Activated CD4-positive, CD25-positive, alpha-beta regulatory T cell treated with anti-CD3 and anti-CD28 coated beads, Interleukin-2, amount 50 U/mL, for 16 hours (primary cell): ENCODE data around the gene DHRS7B.
"Not testable (repeated sequence)": the region's sequence is repeated elsewhere in the genome, so short reads cannot be mapped to it uniquely, and the experiment has no call there.

Experiments used
- DNase-seq: peaks from one replicate; pipeline ENCODE4 v3.0.0-alpha.2; 2020; ENCODE audit warnings: low read depth, low spot score

Gene DHRS7B

DNA sequence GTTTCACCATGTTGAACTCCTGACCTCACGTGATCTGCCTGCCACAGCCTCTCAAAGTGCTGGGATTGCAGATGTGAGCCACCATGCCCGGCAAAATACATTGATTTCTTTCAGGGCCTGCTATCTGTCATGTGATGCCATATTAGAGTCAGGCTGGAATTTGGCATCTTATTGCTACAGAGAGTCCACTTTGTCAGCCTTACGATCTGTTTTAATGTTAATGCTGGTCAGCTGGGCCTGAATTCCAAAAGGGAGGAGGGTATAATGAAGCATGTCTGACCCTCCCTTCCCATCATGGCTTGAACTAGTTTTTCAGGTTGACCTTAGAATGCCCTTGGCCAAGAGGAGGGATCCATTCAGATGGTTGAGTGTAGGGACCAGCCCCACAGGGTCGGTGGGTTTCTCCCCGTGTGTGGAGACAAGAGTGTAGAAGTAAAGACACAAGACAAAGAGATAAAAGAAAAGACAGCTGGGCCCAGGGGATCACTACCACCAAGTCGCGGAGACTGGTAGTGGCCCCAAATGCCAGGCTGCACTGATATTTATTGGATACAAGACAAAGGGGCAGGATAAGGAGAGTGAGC is 19.6 kb upstream of the DHRS7B start:
- DNase-seq, result not testable (repeated sequence)

DNA sequence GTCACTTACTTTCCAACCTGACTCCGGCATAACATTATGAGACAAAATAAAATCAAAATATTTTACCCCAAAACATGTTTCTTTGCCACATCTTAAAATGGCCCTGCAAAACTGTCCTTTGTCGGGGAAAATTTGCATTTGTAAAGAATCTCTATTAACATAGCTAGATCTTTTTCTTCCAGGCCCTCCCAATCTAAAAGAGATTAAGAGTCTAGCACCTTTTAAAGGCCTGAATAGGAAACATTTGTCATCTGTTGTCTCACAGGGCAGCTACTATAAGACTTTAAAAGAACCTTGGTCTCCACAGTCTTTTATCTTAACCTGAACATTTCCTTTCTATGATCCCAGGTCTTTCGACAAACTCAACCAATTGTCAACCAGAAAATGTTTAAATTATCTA is 18.1 kb upstream of the DHRS7B start:
- DNase-seq, result no peak

DNA sequence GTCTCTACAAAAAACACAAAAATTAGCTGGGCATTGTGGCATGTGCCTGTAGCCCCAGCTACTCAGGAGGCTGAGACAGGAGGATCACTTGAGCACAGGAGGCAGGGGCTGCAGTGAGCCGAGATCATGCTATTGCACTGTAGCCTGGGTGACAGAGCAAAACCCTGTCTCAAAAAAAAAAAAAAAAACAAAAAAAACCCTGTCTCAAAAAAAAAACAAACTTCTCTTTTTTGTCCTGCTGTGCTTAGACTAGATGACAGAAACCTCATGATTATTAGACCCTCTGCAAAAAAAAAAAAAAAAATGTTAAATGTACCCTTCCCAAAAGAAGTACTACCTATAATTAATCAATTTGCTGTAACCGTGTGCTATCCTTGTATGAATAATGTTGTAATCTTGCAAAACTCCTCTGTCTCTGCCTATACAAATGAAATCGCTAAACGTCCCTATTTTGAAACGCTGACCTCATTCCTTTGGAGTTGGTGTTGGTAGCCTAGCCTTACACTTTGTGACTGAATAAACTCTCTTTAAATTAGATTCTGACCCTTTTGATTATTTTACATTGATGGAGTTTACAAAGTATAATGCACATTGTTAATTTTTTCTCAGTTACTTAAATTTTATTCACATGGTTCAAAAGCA is 13.6 kb upstream of the DHRS7B start:
- no peak for DNase-seq

DNA sequence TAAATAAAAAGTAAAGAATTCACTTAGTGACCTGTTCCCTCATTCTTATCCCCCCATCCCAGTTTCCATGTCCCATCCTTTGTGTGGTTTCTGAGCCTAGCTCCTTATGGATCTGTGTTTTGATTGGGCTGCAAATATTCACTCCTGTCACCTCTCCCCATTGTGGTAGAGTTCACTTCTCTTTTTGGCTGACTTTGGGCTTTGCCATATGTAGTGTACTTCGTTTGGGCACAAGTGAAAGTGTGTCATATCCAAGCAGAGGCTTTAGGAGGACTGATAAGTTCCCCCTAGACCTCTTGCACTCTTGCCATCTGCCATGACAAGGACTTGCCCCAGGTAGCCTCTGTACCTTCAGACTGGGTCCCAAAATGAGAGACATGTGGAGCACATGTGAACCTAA is 13.0 kb upstream of the DHRS7B start:
- no peak for DNase-seq

DNA sequence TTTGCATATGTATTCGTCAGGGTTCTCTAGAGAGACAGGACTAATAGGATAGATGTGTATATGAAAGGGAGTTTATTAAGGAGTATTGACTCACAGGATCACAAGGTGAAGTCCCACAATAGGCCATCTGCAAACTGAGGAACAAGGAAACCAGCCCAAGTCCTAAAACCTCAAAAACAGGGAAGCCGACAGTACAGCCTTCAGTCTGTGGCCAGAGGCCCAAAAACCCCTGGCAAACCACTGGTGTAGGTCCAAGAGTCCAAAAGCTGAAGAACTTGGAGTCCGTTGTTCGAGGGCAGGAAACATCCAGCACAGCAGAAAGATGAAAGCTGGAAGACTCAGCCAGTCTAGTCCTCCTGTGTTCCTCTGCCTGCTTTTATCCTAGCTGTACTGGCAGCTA is 12.0 kb upstream of the DHRS7B start:
- not testable (repeated sequence) for DNase-seq

DNA sequence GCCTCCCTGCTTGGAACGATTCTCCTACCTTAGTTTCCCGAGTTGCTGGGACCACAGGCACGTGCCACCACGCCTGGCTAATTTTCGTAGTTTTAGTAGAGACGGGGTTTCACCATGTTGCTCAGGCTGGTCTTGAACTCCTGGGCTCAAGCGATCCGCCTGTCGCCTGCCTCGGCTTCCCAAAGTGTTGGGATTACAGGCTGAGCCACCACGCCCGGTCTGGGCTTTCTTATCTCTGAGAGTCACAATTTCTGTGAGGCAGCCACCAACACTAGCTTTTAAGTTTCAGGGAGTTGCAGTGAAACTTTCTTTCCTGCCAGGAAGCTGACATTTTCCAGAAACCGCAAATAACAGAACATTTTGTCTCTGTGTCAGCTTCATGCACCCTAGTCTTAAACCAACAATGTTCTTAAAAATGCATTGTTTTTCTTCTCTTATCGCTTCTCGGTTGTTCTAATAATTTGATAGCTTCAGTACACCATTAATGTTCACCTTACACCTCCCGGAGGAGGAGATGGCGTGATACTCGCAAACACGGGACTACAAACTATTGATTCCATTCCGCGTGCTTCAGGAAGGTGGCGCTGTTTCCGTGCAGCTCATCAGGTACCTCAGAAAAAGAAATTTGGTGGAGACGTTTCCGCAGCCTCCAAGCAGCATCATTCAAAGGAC is 7.4 kb upstream of the DHRS7B start:
- peak; percentile 55 for DNase-seq

DNA sequence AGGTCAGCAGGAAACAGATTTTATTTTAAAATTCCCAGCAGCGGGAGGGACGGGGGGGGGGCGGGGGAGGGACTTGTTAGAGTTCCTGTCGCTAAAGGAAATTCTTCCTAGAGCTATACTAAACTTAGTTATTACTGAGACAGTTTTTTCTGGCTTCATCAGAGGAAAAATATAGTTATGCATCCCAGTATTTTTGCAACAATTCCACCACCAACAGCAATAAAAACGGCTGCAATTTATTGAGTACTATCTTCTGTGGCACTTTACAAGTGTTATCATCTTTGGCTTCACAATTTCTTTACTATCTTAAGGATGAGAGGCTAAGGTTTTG is 6.9 kb upstream of the DHRS7B start:
- DNase-seq, result no peak

DNA sequence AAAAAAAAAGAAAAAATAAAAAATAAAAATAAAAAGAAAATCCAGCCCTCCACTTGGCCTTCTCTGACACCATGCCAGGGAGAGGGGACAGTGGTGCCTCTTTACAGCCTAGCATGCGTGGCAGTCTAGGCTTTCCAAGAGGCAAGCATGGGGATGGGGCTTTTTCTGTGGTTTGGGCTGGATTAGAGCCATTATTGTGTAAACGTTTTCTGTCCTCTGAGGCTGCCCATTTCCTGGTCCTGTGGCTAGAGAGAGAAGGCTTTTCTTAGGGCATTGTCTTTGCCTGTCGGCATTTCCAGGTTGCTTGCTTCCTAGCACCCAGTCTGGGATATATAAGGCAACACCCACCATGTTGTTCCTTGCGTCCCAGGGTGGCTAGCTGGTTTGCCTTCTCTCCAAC is 2.7 kb upstream of the DHRS7B start:
- no peak for DNase-seq

DNA sequence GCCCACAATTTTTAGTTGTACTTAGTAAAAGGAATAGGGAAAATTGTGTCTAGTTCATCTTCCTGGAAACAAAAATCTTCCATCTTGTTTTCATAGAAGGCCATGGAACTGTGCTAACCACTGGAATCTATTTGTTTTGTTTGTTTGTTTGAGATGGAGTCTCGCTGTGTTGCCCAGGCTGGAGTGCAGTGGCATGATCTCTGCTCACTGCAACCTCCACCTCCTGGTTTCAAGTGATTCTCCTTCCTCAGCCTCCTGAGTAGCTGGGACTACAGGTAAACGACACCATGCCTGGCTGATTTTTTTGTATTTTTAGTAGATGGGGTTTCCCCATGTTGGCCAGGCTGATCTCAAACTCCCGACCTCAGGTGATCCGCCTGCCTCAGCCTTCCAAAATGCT is 2.2 kb upstream of the DHRS7B start:
- not testable (repeated sequence) for DNase-seq

DNA sequence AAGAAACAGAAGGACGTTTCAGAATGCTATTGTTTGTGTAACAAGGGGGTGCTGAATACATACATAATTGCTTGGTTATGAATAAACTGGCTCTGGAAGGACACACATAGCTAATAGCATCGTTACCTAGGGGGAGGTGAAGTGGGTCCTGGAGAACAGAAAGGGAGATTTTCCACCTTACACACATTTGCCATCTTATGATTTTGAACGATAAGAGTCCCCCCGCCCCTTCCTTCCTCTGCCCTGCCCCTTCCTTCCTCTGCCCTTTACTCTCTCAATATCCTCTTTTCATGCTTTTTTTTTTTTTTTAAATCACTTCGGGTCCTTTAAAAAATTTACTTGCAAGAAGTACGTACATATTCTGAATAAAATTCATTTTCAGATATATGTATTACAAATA is 902 bp upstream of the DHRS7B start:
- peak; percentile 36 for DNase-seq

DNA sequence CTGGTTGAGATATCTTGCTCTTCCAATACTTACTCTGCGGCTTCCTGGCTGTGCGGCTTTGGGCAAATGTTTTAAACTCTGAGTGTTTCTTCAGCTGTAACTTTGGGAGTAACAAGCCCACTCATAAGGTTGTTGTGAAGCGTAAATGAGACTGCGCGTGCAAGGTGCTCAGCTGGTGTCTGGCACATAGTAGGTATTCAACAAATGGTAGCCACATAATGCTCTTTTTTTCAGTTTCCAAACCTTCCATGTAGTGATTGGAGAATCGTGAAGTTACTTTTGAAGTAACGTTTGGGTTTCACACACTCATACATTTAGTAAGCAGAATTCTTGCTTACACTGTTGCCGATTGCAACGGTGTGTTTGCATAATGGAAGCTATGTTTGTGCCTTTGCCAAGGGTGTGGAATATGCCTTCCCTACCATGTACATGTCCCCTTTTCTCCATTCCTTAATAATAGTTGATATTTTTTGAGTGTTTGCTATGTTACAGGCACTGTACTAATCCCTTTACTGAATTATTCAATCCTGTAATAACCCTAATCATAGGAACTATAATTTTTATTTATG is 829 bp downstream of the DHRS7B start:
- no peak for DNase-seq

DNA sequence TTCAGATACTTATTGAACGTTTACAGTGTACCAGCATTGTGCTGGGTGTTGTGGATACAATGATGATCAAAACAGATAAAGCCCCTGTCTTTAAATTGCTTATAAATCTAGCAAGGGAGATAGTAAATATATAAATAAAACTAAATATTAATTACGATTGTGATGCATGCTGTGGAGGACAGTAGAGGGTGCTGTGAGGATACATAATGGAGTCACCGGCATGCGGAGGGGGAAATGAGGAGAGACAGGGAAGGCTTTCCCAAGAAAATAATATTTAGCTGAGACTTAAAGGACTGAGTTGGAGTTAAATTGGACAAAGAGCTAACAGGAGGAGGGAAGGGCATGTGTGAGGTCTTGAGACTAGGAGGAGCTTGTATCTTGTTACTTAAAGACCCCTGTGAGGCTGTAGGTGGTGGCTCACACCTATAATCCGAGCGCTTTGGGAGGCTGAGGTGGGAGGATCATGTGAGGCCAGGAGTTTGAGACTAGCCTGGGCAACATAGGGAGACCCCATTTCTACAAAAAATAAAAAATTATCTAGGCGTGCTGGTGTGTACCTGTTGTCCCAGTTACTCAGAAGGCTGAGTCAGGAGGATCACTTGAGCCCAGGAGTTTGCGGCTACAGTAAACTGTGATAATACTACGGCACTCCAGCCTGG is 2.4 kb downstream of the DHRS7B start:
- DNase-seq, result no peak

DNA sequence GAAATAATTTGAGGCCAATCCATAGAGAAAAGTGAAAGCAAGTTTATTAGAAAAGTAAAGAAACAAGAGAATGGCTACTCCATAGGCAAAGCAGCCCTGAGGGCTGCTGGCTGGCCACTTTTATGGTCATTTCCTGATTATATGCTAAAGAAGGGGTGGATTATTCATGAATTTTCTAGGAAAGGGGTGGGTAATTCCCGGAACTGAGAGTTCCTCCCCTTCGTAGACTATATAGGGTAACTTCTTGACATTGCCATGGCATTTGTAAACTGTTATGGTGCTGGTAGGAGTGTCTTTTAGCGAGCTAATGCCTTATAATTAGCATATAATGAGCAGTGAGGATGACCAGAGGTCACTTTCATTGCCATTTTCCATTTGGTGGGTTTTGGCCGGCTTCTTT is 4.4 kb downstream of the DHRS7B start:
- no peak for DNase-seq

DNA sequence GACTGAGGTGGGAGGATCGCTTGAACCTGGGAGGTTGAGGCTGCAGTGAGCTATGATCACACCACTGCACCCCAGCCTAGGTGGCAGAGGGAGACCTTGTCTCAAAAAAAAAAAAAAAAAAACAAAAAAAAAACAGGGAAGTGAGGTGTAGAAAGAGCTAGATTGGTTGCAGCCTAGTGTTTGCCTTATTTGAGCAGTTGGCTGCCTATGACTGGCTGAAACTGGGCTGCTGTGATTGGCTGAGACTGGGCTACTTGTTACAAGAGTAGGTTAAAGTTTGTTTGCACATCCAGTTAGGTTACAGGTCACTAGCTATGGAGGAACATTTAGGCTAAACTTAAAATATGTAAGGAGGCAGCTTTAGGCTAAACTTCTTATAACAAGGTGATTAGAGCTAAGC is 5.7 kb downstream of the DHRS7B start:
- no peak for DNase-seq

DNA sequence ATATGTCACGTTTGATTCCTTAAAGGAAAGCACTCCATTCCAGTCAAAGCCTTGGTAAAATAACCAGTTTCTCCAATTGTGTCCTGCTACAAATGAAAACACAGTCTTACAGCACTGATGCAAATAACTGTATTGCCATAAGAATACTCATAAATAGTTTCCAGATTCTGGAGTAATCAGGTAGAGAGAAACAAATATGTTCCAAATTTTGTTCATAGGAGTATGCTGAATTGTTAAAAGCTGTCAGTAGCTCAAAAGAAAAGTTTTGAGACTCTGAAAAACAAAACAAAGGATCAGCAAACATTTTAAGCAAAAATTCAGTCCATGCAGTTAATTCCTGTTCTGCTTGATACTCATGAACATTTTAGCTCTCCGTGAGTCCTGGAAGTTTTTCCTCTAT is 7.8 kb downstream of the DHRS7B start:
- DNase-seq, result no peak

DNA sequence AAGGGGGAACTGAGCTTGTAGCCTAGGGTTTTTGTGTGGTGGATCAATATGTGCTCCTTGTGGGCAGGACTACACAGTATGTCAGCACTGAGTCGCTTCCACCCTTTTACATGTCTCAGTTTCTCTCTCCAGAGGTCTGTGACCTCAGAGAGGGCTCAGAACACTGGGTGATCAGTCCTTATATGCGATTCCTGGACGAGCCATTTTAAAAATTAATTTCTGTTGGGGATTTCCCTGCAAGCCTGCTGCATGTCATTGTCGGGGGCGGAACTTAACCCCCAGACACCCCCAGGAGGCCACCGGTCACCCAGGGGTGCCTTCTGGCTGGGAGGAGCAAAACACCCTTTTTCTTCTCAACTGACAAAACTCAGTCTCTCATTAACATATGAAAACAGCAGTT is 14.1 kb downstream of the DHRS7B start:
- no peak for DNase-seq

DNA sequence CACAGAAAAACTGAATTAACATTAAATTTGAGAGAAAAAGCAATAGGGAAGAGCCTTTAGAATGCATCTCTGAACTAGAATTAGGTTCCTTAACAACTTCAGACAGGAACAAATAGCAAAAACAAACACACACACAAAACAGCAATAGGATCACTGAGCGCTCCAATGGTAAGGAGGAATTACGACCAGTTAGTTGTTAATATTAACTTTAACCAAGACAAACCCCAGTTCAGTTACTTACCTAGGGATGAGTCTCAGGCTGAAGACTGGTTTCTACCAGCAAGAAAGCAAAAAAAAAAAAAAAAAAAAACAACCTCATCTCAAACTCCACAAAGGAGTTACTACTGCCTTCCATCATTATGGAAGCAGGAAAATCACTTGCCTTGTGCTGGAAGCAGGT is 14.6 kb downstream of the DHRS7B start:
- DNase-seq, result no peak

DNA sequence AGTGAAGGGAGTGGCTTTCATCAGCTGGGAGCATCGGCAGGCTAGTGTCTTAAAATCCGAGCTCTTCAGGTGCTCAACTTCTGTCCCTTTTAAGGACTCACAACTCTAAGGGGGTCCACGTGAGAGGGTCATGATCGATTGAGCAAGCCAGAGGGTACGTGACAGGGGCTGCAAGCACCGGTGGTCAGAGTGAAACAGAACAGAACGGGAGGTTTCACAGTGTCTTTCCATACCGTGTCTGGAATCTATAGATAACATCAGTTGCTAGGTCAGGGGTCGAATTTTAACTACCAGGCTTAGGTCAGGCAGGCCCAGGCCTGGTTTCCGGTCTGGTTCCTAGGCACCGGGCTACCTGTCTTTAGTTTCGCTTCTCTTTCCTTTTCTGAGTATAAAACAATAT is 15.3 kb downstream of the DHRS7B start:
- not testable (repeated sequence) for DNase-seq

DNA sequence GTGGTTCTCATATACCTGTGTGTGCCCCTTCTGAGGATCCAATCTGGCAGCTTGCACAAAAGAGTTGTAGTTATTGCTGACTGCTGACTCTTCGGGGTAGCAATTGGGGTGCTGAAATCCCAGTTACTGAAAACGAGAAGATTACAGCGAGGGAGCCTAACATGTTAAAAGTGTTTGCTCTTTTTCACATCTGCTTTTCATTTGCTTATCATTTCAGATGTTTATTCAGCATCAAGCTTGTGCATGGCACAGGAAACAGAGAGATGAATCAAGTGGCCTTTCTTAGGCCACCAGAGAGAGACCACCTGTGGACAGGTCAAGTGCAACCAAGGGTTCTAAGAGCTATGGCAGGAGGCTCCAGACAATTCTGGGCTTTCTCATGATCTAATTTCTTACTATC is 16.9 kb downstream of the DHRS7B start:
- DNase-seq, result no peak

DNA sequence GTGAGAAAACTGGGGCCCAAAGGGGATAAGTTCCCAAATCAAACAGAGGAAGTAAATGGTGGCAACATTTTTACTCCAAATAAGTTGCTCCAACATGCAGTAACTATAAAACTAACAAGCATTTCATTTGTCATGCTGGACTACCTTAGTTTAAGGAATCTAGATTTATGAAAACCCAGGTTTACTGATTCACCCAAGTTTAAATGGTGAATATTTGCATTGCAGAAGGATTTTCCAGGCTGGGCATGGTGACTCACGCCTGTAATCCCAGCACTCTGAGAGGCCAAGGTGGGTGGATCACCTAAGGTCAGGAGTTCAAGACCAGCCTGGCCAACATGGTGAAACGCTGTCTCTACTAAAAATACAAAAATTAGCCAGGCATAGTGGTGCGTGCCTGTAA is 17.5 kb downstream of the DHRS7B start:
- DNase-seq, result not testable (repeated sequence)

DNA sequence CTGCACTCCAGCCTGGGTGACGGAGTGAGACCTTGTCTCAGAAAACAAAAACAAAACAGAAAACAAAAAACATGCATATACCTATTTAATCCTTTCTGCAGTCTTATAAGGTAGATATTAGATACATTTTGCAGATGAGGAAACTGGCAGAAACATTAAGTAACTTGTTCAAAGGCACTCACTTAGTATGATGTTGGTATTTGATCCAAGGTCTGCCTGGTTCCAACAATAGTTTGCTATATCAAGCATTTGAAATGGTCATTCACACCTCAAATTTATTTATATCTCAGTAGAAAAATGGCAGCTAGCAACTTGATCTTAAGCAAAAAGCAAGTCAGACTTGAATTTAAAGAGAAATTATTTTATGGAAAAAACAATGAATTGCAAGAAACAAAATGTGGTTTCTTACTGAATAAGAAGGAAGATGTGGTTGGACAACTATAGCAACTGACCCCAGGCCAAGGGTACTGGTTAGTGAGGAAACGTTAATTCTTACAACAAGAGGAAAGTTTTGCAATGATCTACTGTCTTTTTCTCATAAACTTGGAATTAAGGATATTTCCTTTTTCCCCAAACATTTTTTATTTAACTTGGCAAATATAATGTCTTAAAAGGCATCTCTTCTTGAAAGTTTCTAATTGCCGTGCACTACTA is 19.7 kb downstream of the DHRS7B start:
- no peak for DNase-seq

DNA sequence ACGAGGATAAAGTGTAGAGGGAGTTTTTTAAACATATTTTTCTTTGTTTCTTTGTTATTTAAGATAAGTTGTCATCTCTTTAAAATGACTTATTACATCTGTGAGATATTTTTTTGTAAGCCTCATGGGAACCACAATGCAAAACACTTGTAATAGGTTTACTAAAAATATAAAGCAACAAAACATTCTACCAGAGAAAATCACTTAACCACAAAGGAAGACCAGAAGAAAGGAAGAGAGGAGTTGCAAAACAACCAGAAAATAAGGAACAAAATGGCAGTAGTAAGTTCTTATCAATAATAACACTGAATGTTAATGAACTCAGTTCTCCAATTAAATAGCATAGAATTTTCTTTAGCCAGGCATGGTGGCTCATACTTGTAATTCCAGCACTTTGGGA is 22.9 kb downstream of the DHRS7B start:
- no peak for DNase-seq
